GM12878 (cell line): ENCODE results near the gene RPS6KC1. TPM values are rescaled to one million over a fixed set of nuclear protein-coding genes. Genes with fewer than 3 reads are reported as not detected.

Source experiments
- ATAC-seq: fragments of 200-7000 bp; cut with Tn5 transposase; 3 replicates; pipeline ENCODE4 v1.9.1; 2020; ENCODE audit warnings: mild to moderate bottlenecking, moderate library complexity
- Bru-seq: library from RNA; stranded (reverse); fragments of 400-500 nt; gene quantifications from one replicate; lab custom pipeline; 2021; lab: Mats Ljungman, UMichigan
- BruChase-seq, 2 experiments: library from RNA; stranded (reverse); fragments of 400-500 nt; gene quantifications; one replicate each; lab custom pipeline; 2021; lab: Mats Ljungman, UMichigan
- BruUV-seq: library from RNA; stranded (reverse); fragments of 400-500 nt; replicated peaks from 2 replicates; lab custom pipeline; 2021; lab: Mats Ljungman, UMichigan
- CTCF ChIA-PET: fragments of 300-600 bp; sonication (Branson Sonifier 250); formaldehyde crosslinking; extraction: SDS; loops from one replicate; lab custom pipeline; 2021; ENCODE audit warnings: inconsistent platforms; lab: Yijun Ruan, JAX
- POLR2A ChIA-PET: fragments of 350-600 bp; formaldehyde crosslinking; extraction: SDS; loops from one replicate; lab custom pipeline; 2021; ENCODE audit warnings: inconsistent platforms; lab: Charles Lee
- RAD21 ChIA-PET: fragments of 300-600 bp; sonication (Branson Sonifier 250); formaldehyde crosslinking; loops from one replicate; lab custom pipeline; 2023; ENCODE audit warnings: antibody characterized with exemption; ENCODE audit not compliant: unreplicated experiment; lab: Charles Lee
- SMC1A ChIA-PET: fragments of 300-600 bp; sonication (Branson Sonifier 250); formaldehyde crosslinking; loops from one replicate; lab custom pipeline; 2023; ENCODE audit not compliant: unreplicated experiment, uncharacterized antibody; lab: Charles Lee
- DNase-seq: peaks from one replicate; pipeline ENCODE4 v3.0.0-alpha.2; 2011; ENCODE audit warnings: low read depth, low spot score
- FAIRE-seq: peaks from 3 replicates; lab custom pipeline; 2011; peaks lifted over from hg19 to GRCh38; lab: Jason Lieb, UNC
- H2AFZ ChIP-seq: 2 replicates; pipeline ENCODE4 v1.6.0; 2011; ENCODE audit warnings: low read depth, low read length, control low read depth; ENCODE audit not compliant: control insufficient read depth
- H3K27ac ChIP-seq: 2 replicates; pipeline ENCODE4 v1.5.1; 2011; ENCODE audit warnings: control low read depth; ENCODE audit not compliant: control insufficient read depth, insufficient read depth
- H3K27me3 ChIP-seq, 2 experiments: replicated peaks in 1 of 2; 2 replicates each; pipeline versions ENCODE4 v1.6.0 to v1.6.1; 2011; ENCODE audit warnings: low read length in 1 of 2; ENCODE audit not compliant: control insufficient read depth in 2 of 2, insufficient read depth in 2 of 2
- H3K36me3 ChIP-seq, 2 experiments: 2 replicates each; pipeline ENCODE4 v1.5.1; 2011; ENCODE audit warnings: low read length in 1 of 2; ENCODE audit not compliant: control insufficient read depth in 2 of 2, insufficient read depth in 2 of 2
- H3K4me1 ChIP-seq: 2 replicates; pipeline ENCODE4 v1.6.1; 2011; ENCODE audit warnings: mild to moderate bottlenecking, low read length, moderate library complexity, mixed read lengths; ENCODE audit not compliant: control insufficient read depth, insufficient read depth
- H3K4me2 ChIP-seq: 2 replicates; pipeline ENCODE4 v1.6.0; 2011; ENCODE audit warnings: control low read depth; ENCODE audit not compliant: control insufficient read depth, insufficient read depth
- H3K4me3 ChIP-seq: fragments of 200-600 bp; sonication (generic); 2 replicates; pipeline ENCODE4 v1.5.1; 2016
- H3K79me2 ChIP-seq: 2 replicates; pipeline ENCODE4 v1.6.0; 2011; ENCODE audit warnings: low read length; ENCODE audit not compliant: control insufficient read depth, insufficient read depth
- H3K9ac ChIP-seq: 2 replicates; pipeline ENCODE4 v1.8.0; 2011; ENCODE audit warnings: low read length, control low read depth, mixed read lengths; ENCODE audit not compliant: control insufficient read depth, insufficient read depth
- H3K9me3 ChIP-seq: replicated peaks from 3 replicates; pipeline ENCODE4 v1.5.1; 2011; ENCODE audit warnings: mild to moderate bottlenecking, low read length; ENCODE audit not compliant: control insufficient read depth, insufficient read depth
- H4K20me1 ChIP-seq: 2 replicates; pipeline ENCODE4 v1.6.0; 2011; ENCODE audit not compliant: control insufficient read depth, insufficient read depth
- CEBPZ ChIP-seq: fragments of 150-350 bp; IDR thresholded peaks from 2 replicates; pipeline ENCODE4 v1.6.1; 2016; ENCODE audit warnings: low read depth, low read length
- CHD1 ChIP-seq: IDR thresholded peaks from 2 replicates; pipeline ENCODE4 v1.6.1; 2012; ENCODE audit warnings: low read depth, low read length, improper control_type of control experiment
- EED ChIP-seq: sonication (generic); IDR thresholded peaks from 2 replicates; pipeline ENCODE4 v1.6.1; 2016; ENCODE audit warnings: antibody characterized with exemption, low read depth
- HDGF ChIP-seq: fragments of 450-650 bp; IDR thresholded peaks from 2 replicates; pipeline ENCODE4 v1.6.1; 2016; ENCODE audit warnings: antibody characterized with exemption
- IRF4 ChIP-seq: IDR thresholded peaks from 2 replicates; pipeline ENCODE4 v1.6.1; 2011; ENCODE audit warnings: low read depth, low read length
- LARP7 ChIP-seq: fragments of 450-650 bp; IDR thresholded peaks from 2 replicates; pipeline ENCODE4 v1.6.1; 2017; ENCODE audit warnings: mild to moderate bottlenecking
- MAX ChIP-seq: IDR thresholded peaks from 2 replicates; pipeline ENCODE4 v1.6.1; 2012; ENCODE audit warnings: low read depth, low read length, improper control_type of control experiment
- MTA2 ChIP-seq: fragments of 450-650 bp; IDR thresholded peaks from 2 replicates; pipeline ENCODE4 v1.6.1; 2016; ENCODE audit warnings: low read depth, mild to moderate bottlenecking, moderate library complexity
- NKRF ChIP-seq: fragments of 450-650 bp; conservative IDR thresholded peaks from 2 replicates; pipeline ENCODE4 v1.6.1; 2017; ENCODE audit warnings: mild to moderate bottlenecking, moderate library complexity
- RELA ChIP-seq: fragments of 450-650 bp; IDR thresholded peaks from 2 replicates; pipeline ENCODE4 v1.8.0; 2014; ENCODE audit warnings: borderline replicate concordance; ENCODE audit not compliant: partially characterized antibody
- SREBF2 ChIP-seq: IDR thresholded peaks from 2 replicates; pipeline ENCODE4 v1.6.1; 2012; ENCODE audit warnings: mild to moderate bottlenecking, low read length
- TCF12 ChIP-seq: IDR thresholded peaks from 2 replicates; pipeline ENCODE4 v1.6.1; 2011; ENCODE audit warnings: low read depth, mild to moderate bottlenecking, low read length
- ZBED1 ChIP-seq: IDR thresholded peaks from 2 replicates; pipeline ENCODE4 v1.6.1; 2016; ENCODE audit warnings: borderline replicate concordance
- WGBS: methylation state at CpG from one replicate; pipeline ENCODE4 v1.1.6; 2016; ENCODE audit warnings: low lambda C conversion rate; ENCODE audit not compliant: insufficient replicate concordance, insufficient coverage; ENCODE audit errors: missing lambda C conversion rate; 5-methylcytosine and 5-hydroxymethylcytosine counted together
- in situ Hi-C: fragments of 300-500 bp; cut with MboI; formaldehyde crosslinking; loops from 9 replicates; pipeline ENCODE4 v1.14.3; 2018; ENCODE audit warnings: mixed read lengths
- intact Hi-C: fragments of 100-400 bp; cut with micrococcal nuclease; formaldehyde crosslinking; loops from one replicate; pipeline ENCODE4 v1.14.2; 2022; ENCODE audit not compliant: unreplicated experiment
- long read RNA-seq, 2 experiments: library from polyadenylated mRNA; unstranded; transcript quantifications; one replicate each; pipeline ENCODE4 v2.0.0, GENCODE V29; 2019 to 2020
- polyA minus RNA-seq, 3 experiments: library from RNA; depleted of rRNA, polyadenylated mRNA; stranded (reverse); fragments of >200 nt; gene quantifications; 2 replicates each; pipeline ENCODE4 v1.2.3, GENCODE V29; 2011
- polyA plus RNA-seq, 11 experiments: library from polyadenylated mRNA; depleted of rRNA in 4 of 11; unstranded in 6 of 11; stranded (reverse) in 5 of 11; fragments of >200 nt; fragmentation: Nextera tagmentation in 4 of 11; fragmentation: Illumina TruSeq in 1 of 11; extraction: Ambion mirVana in 4 of 11; extraction: Trizol in 1 of 11; gene quantifications; 1 replicate in 1 of 11; 2 replicates in 10 of 11; pipeline versions ENCODE4 v1.2.1 to v1.2.3, GENCODE V29; 2011 to 2016; ENCODE audit warnings: inconsistent platforms in 2 of 11, missing spikeins in 2 of 11, low read depth in 1 of 11
- total RNA-seq, 4 experiments: library from RNA; depleted of rRNA in 3 of 4; stranded (reverse); fragments of >200 nt in 3 of 4; fragmentation: Illumina TruSeq in 1 of 4; extraction: Trizol in 1 of 4; gene quantifications; 2 replicates each; pipeline versions ENCODE4 v1.2.1 to v1.2.3, GENCODE V29; 2013 to 2021

The RPS6KC1 gene
- total RNA-seq (2013; cell fraction: nucleolus; rRNA removed), result 87.7 and 88.3 TPM in 2 replicates
- 14.0 and 15.0 TPM in 2 replicates for total RNA-seq (2014; rRNA removed)
- 17.3 and 18.2 TPM in 2 replicates for total RNA-seq (2014; rRNA removed; fragmentation: Illumina TruSeq; extraction: Trizol)
- 11.0 and 11.5 TPM in 2 replicates for total RNA-seq (2021)
- polyA plus RNA-seq (2011; ENCODE audit: low read depth), result 2.8 TPM
- 14.6 and 22.1 TPM in 2 replicates for polyA plus RNA-seq (2011; rRNA removed)
- 4.8 TPM in 2 replicates for polyA plus RNA-seq (2011; cell fraction: cytosol; rRNA removed)
- 22.6 and 22.8 TPM in 2 replicates for polyA plus RNA-seq (2011; cell fraction: nucleus; rRNA removed)
- polyA plus RNA-seq (2012), result 4.2 and 5.5 TPM in 2 replicates
- polyA plus RNA-seq (2014; fragmentation: Illumina TruSeq; extraction: Trizol), result 10.9 and 15.8 TPM in 2 replicates
- 1 to 10 TPM; 2.9 to 3.6 TPM for polyA plus RNA-seq (2014; fragmentation: Nextera tagmentation; extraction: Ambion mirVana)
- 8.7 and 9.5 TPM in 2 replicates for polyA plus RNA-seq (2014; rRNA removed)
- 10 to 100 TPM; 12.9 TPM for polyA plus RNA-seq (2016; fragmentation: Nextera tagmentation; extraction: Ambion mirVana)
- 22.8 and 28.4 TPM in 2 replicates for polyA minus RNA-seq (2011; rRNA and poly(A)+ RNA removed)
- polyA minus RNA-seq (2011; cell fraction: cytosol; rRNA and poly(A)+ RNA removed), result 5.9 and 8.6 TPM in 2 replicates
- 31.9 and 53.4 TPM in 2 replicates for polyA minus RNA-seq (2011; cell fraction: nucleus; rRNA and poly(A)+ RNA removed)
- Bru-seq, nascent RNA, result percentile 73 among the genes with signal in this experiment
- BruChase-seq, experiment 1, labeled RNA remaining after a 6-hour chase, result percentile 77 among the genes with signal in this experiment
- BruChase-seq, experiment 2, labeled RNA remaining after a 2-hour chase, result percentile 81 among the genes with signal in this experiment
- long read RNA-seq, experiment 1, full-length matches to known transcripts, result 2 of 6 reads
- long read RNA-seq, experiment 1, partial matches to known transcripts, result 2 of 6 reads
- long read RNA-seq, experiment 1, other reads (novel, unspliced or antisense), result 2 of 6 reads
- long read RNA-seq, experiment 2, partial matches to known transcripts, result 3 of 10 reads
- long read RNA-seq, experiment 2, other reads (novel, unspliced or antisense), result 7 of 10 reads

GRCh38 chr1:213051127-213051880 lies at the start of gene RPS6KC1:
RPS6KC1 (plus strand) TSS chr1:213051241; CDS start chr1:213051405, 164 bp downstream.
- FAIRE-seq, result peak; percentile 93
- Histone ChIP-seq H3K9ac (peak within 1 kb of the TSS; percentile 65), H3K4me1 (peaks cover 6% of the 10 kb centered on the region; the same call in 1 of the 2 replicates), H3K9me3 (no peaks in the 10 kb centered on the region; the same call in 2 of the 3 replicates), H3K27ac (peak within 1 kb of the TSS; percentile 68), H4K20me1 (no peaks in the 10 kb centered on the region), H3K4me3 (peak within 1 kb of the TSS; percentile 94), H3K27me3 (no peaks in the 10 kb centered on the region), H2AFZ (peak within 1 kb of the TSS; percentile 94), H3K4me2 (peak within 1 kb of the TSS; percentile 92), H3K79me2 (peaks cover 11% of the 10 kb centered on the region), H3K36me3 (no peaks in the 10 kb centered on the region)
- WGBS, result under 1% methylated on average over 42 of the region's 42 CpGs
- POLR2A ChIA-PET, result interaction anchor here (0.5 to 0.6 kb wide), 4 partner anchors 52 to 1375 kb away, joined by 3 to 13 read pairs (median 4); no protein-coding TSS in a partner anchor
- DNase-seq, result no peak
- SMC1A ChIA-PET, result interaction anchor here (0.6 to 1.8 kb wide), 7 partner anchors 11 to 592 kb away, joined by 3 to 7 read pairs (median 3); partner anchors contain the start of gene NSL1
- RAD21 ChIA-PET, result interaction anchor here (1.2 kb wide), 1 partner anchor 54 kb away, joined by 4 read pairs; no protein-coding TSS in a partner anchor
- in situ Hi-C loops (no loop called here), intact Hi-C loops (loop anchor here (2.0 kb wide), 2 partner anchors 21 to 37 kb away; partner anchors contain the start of gene ANGEL2)
- CTCF ChIA-PET, result interaction anchor here (1.1 to 2.1 kb wide), 3 partner anchors 17 to 66 kb away, joined by 3 to 8 read pairs (median 3); no protein-coding TSS in a partner anchor
- ATAC-seq, result peak; percentile 98
- BruUV-seq, result no TSS peak
- no peak for TF ChIP-seq MAX
- no peak for TF ChIP-seq EED
- TF ChIP-seq LARP7, result peak; percentile 68
- peak; percentile 89 for TF ChIP-seq MTA2
- no peak for TF ChIP-seq SREBF2
- TF ChIP-seq HDGF, result peak; percentile 59; the same call in 1 of the 2 replicates
- TF ChIP-seq CEBPZ, result no peak
- TF ChIP-seq NKRF, result peak; percentile 79
- no peak for TF ChIP-seq IRF4
- no peak for TF ChIP-seq ZBED1
- peak; percentile 5 for TF ChIP-seq RELA
- no peak; the same call in 1 of the 2 replicates for TF ChIP-seq CHD1
- TF ChIP-seq TCF12, result no peak
